OCI-LY1 (cell line): ENCODE results near the gene RSAD1.
A peak's percentile ranks its signal among the peaks of the same experiment; 100 is the strongest.

Source experiments
- EZH2 ChIP-seq: fragments of 200-600 bp; sonication (generic), shearing (Covaris generic); IDR thresholded peaks from 2 replicates; pipeline ENCODE4 v1.8.0; 2017; ENCODE audit warnings: borderline replicate concordance, mixed run types, mild to moderate bottlenecking, antibody characterized with exemption, low read length, moderate library complexity, mixed read lengths
- TF ChIP-seq, protein P1 (sequence below): fragments of 200-600 bp; sonication (generic), shearing (Covaris generic); IDR thresholded peaks from 2 replicates; pipeline ENCODE4 v1.5.1; 2017; ENCODE audit warnings: mild to moderate bottlenecking, antibody characterized with exemption, low read length, moderate library complexity, mixed read lengths

DNA sequence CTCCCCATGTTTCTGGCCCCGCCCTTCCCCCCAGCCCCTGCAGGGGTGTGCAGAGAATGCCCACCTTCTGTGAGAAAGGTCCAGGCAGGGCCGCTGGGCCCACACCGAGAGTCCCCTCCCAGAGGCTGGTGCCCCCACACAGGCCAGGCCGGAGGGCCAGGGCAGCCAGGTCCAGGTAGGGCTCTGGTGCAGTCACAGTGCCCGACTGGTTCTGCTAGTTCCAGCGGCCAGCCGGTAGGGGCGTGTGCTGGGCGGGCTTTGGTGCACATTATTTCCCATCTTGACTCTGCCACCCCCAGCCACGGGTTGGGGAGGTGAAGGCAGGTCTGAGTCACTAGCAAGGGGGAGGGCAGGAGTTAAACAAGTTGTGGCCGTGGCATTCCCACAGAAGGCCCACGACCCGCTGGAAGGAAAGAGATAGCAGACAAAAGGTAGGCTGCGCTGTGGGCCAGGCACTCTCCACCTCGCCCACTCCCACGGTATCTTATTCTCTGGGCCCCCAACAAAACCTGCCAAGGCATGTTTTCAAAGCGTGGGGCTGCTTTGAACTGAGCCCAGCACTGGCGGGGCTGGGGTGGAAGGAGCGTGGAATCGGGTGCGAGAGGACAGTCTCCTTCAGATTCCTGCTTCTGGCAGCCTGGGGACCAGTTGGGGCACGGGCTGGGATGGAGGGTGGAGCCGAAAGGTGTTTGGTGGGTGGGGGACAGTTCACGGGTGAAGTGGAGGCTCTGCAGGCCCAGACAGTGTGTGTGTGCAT lies 55.7 kb downstream of the RSAD1 start:
- TF ChIP-seq, protein P1, sequence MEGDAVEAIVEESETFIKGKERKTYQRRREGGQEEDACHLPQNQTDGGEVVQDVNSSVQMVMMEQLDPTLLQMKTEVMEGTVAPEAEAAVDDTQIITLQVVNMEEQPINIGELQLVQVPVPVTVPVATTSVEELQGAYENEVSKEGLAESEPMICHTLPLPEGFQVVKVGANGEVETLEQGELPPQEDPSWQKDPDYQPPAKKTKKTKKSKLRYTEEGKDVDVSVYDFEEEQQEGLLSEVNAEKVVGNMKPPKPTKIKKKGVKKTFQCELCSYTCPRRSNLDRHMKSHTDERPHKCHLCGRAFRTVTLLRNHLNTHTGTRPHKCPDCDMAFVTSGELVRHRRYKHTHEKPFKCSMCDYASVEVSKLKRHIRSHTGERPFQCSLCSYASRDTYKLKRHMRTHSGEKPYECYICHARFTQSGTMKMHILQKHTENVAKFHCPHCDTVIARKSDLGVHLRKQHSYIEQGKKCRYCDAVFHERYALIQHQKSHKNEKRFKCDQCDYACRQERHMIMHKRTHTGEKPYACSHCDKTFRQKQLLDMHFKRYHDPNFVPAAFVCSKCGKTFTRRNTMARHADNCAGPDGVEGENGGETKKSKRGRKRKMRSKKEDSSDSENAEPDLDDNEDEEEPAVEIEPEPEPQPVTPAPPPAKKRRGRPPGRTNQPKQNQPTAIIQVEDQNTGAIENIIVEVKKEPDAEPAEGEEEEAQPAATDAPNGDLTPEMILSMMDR, result peak; percentile 26
- no peak for TF ChIP-seq EZH2
